ENCODE measurements around the gene WRNIP1. TPM values are rescaled to one million over a fixed set of nuclear protein-coding genes. Genes with fewer than 3 reads are reported as not detected.

Gene WRNIP1
- total and polyA plus RNA-seq, 10 of the 15 experiments (the other 5 are each of a cell fraction or from before 2014, with no cell fraction given): 9.3 to 30.5 (median 24.3) TPM

- H2AFZ ChIP-seq (ENCODE audit: control insufficient read depth, low read depth, low read length): no peak overlapping the region
- FAIRE-seq (no peak), DNase-seq (ENCODE audit: low read depth, low spot score) (no peak), ATAC-seq (no peak)
- BruUV-seq (replicated peaks): no TSS peak
- peaks cover 57% of the 10 kb centered on the region for H3K79me2 ChIP-seq (ENCODE audit: control insufficient read depth, insufficient read depth, low read length)
- ChIA-PET SMC1A (ENCODE audit: uncharacterized antibody, unreplicated experiment) (interaction anchor here (0.8 to 2.5 kb wide), 8 partner anchors 10 to 163 kb away, joined by 3 to 15 read pairs (median 6); no protein-coding TSS in a partner anchor), RAD21 (ENCODE audit: unreplicated experiment) (interaction anchor here (0.5 to 2.2 kb wide), 2 partner anchors 21 to 77 kb away, joined by 3 to 5 read pairs; no protein-coding TSS in a partner anchor), POLR2A (no interaction called here), CTCF (interaction anchor here (1.2 to 4.0 kb wide), 8 partner anchors 9 to 290 kb away, joined by 3 to 41 read pairs (median 8); partner anchors contain the start of gene MYLK4)
- H3K4me1 ChIP-seq (ENCODE audit: control insufficient read depth, insufficient read depth, low read length): peaks cover 11% of the 10 kb centered on the region
- intact Hi-C loops (cut with micrococcal nuclease; ENCODE audit: unreplicated experiment): no loop called here
- peaks cover 7 to 24% of the 10 kb centered on the region in 2 experiments; a peak in 3 of 4 replicates for H3K36me3 ChIP-seq (ENCODE audit: control insufficient read depth in 2 of 2, insufficient read depth in 2 of 2, low read length in 1 of 2)
- 74% methylated on average over 13 of the region's 13 CpGs for WGBS (ENCODE audit: insufficient coverage, insufficient replicate concordance, low lambda C conversion rate, missing lambda C conversion rate)
- no peak overlapping the region for H3K4me3 ChIP-seq
- peaks cover 3% of the 10 kb centered on the region; the same call in 1 of the 2 replicates for H4K20me1 ChIP-seq (ENCODE audit: control insufficient read depth, insufficient read depth)
- peak overlapping the region; percentile 47 for H3K4me2 ChIP-seq (ENCODE audit: control insufficient read depth, insufficient read depth)
- no peak overlapping the region for H3K27ac ChIP-seq (ENCODE audit: control insufficient read depth, insufficient read depth)
- no peaks in the 10 kb centered on the region for H3K9me3 ChIP-seq (replicated peaks; ENCODE audit: control insufficient read depth, insufficient read depth, low read length)
- H3K27me3 ChIP-seq (replicated peaks in 1 of 2; ENCODE audit: control insufficient read depth in 2 of 2, insufficient read depth in 2 of 2, low read length in 1 of 2): no peaks in the 10 kb centered on the region
- in situ Hi-C loops (cut with MboI): no loop called here
- no peak overlapping the region for H3K9ac ChIP-seq (ENCODE audit: control insufficient read depth, insufficient read depth, low read length)
- TF ChIP-seq BCL11A (IDR thresholded peaks at IDR 0.05; ENCODE audit: low read depth, low read length) (no peak), ATF3 (IDR thresholded peaks at IDR 0.05; ENCODE audit: borderline replicate concordance, extremely low read depth, low read depth, low read length) (no peak)
Observed at GRCh38 chr6:2770171-2770570, 5.0 kb downstream of the WRNIP1 start.

- no peak for ATAC-seq
- Histone ChIP-seq H3K4me3 (no peak overlapping the region), H3K27ac (ENCODE audit: control insufficient read depth, insufficient read depth) (no peak overlapping the region), H3K79me2 (ENCODE audit: control insufficient read depth, insufficient read depth, low read length) (peaks cover 53% of the 10 kb centered on the region), H3K4me2 (ENCODE audit: control insufficient read depth, insufficient read depth) (peak overlapping the region; percentile 22; the same call in 1 of the 2 replicates), H3K27me3 (replicated peaks in 1 of 2; ENCODE audit: control insufficient read depth in 2 of 2, insufficient read depth in 2 of 2, low read length in 1 of 2) (no peaks in the 10 kb centered on the region), H3K9ac (ENCODE audit: control insufficient read depth, insufficient read depth, low read length) (no peak overlapping the region), H3K9me3 (replicated peaks; ENCODE audit: control insufficient read depth, insufficient read depth, low read length) (no peaks in the 10 kb centered on the region), H3K4me1 (ENCODE audit: control insufficient read depth, insufficient read depth, low read length) (peaks cover 11% of the 10 kb centered on the region), H3K36me3 (ENCODE audit: control insufficient read depth in 2 of 2, insufficient read depth in 2 of 2, low read length in 1 of 2) (peaks cover 7 to 24% of the 10 kb centered on the region in 2 experiments; a peak in 3 of 4 replicates), H4K20me1 (ENCODE audit: control insufficient read depth, insufficient read depth) (peaks cover 3% of the 10 kb centered on the region; the same call in 1 of the 2 replicates), H2AFZ (ENCODE audit: control insufficient read depth, low read depth, low read length) (no peak overlapping the region)
- CTCF ChIA-PET: interaction anchor here (1.4 to 2.8 kb wide), 3 partner anchors 9 to 181 kb away, joined by 3 to 12 read pairs (median 4); no protein-coding TSS in a partner anchor
- intact Hi-C loops (cut with micrococcal nuclease; ENCODE audit: unreplicated experiment) (no loop called here), in situ Hi-C loops (cut with MboI) (no loop called here)
- DNase-seq (ENCODE audit: low read depth, low spot score): no peak
- SMC1A ChIA-PET (ENCODE audit: uncharacterized antibody, unreplicated experiment): interaction anchor here (0.8 kb wide), 1 partner anchor 20 kb away, joined by 4 read pairs; no protein-coding TSS in a partner anchor
- no peak for FAIRE-seq
- RAD21 ChIA-PET (ENCODE audit: unreplicated experiment): no interaction called here
- no TSS peak for BruUV-seq (replicated peaks)
- POLR2A ChIA-PET: no interaction called here
- TF ChIP-seq SKIL (IDR thresholded peaks at IDR 0.05; ENCODE audit: low read depth, poor library complexity, severe bottlenecking) (no peak), RCOR1 (conservative IDR thresholded peaks at IDR 0.05; ENCODE audit: low read depth, low read length) (no peak), HDAC6 (IDR thresholded peaks at IDR 0.05; ENCODE audit: unreplicated experiment) (no peak), TCF7 (IDR thresholded peaks at IDR 0.05; ENCODE audit: borderline replicate concordance) (no peak), TCF12 (IDR thresholded peaks at IDR 0.05; ENCODE audit: low read depth, low read length) (no peak), IRF5 (IDR thresholded peaks at IDR 0.05; ENCODE audit: borderline replicate concordance) (no peak)
- 92% methylated on average over 4 of the region's 4 CpGs for WGBS (ENCODE audit: insufficient coverage, insufficient replicate concordance, low lambda C conversion rate, missing lambda C conversion rate)
Observed at GRCh38 chr6:2771079-2771478, 5.9 kb downstream of the WRNIP1 start.

All from GM12878 (cell line).